Sigmoid colon (tissue), 7 donors: ENCODE results near the gene DNAJC12. TPM values are rescaled to one million over a fixed set of nuclear protein-coding genes. Genes with fewer than 3 reads are reported as not detected.

Source experiments
- DNase-seq: peaks from one replicate; pipeline ENCODE4 v3.0.0-alpha.2; 2019
- H3K27ac ChIP-seq, 4 donors: fragments of 200-600 bp; sonication (generic); one replicate each; pipeline ENCODE4 v1.5.1; 2016 to 2019; ENCODE audit warnings: mild to moderate bottlenecking in 1 of 4
- H3K27me3 ChIP-seq, 3 donors: fragments of 200-600 bp; sonication (generic); one replicate each; pipeline ENCODE4 v1.5.1; 2019; ENCODE audit warnings: mild to moderate bottlenecking in 1 of 3
- H3K36me3 ChIP-seq, 4 donors: fragments of 200-600 bp; sonication (generic); one replicate each; pipeline ENCODE4 v1.5.1; 2016 to 2019
- H3K4me1 ChIP-seq, 4 donors: fragments of 200-600 bp; sonication (generic); one replicate each; pipeline ENCODE4 v1.5.1; 2017 to 2019
- H3K4me3 ChIP-seq, 4 donors: fragments of 200-600 bp; sonication (generic); one replicate each; pipeline ENCODE4 v1.5.1; 2017 to 2019; ENCODE audit warnings: mild to moderate bottlenecking in 2 of 4, moderate library complexity in 1 of 4
- H3K9me3 ChIP-seq, 4 donors: fragments of 200-600 bp in 3 of 4; sonication (generic) in 3 of 4; one replicate each; pipeline versions ENCODE4 v1.5.1 to v1.6.1; 2013 to 2019
- EP300 ChIP-seq, 4 donors: sonication (generic); formaldehyde crosslinking; IDR thresholded peaks; one replicate each; pipeline ENCODE4 v1.6.1; 2017; ENCODE audit warnings: antibody characterized with exemption in 4 of 4
- POLR2A ChIP-seq, 2 donors: fragments of 450-650 bp; IDR thresholded peaks; one replicate each; pipeline ENCODE4 v1.6.1; 2016; ENCODE audit warnings: antibody characterized with exemption in 2 of 2, mild to moderate bottlenecking in 2 of 2, moderate library complexity in 2 of 2
- POLR2AphosphoS5 ChIP-seq, 4 donors: sonication (generic); formaldehyde crosslinking; IDR thresholded peaks; one replicate each; pipeline ENCODE4 v1.6.1; 2017; ENCODE audit warnings: antibody characterized with exemption in 4 of 4
- WGBS, 2 donors: extraction: QIAGEN DNeasy Blood & Tissue Kit; methylation state at CpG; one replicate each; pipeline ENCODE4 v1.1.7; 2013; 5-methylcytosine and 5-hydroxymethylcytosine counted together
- intact Hi-C: fragments of 100-400 bp; cut with DNase I; formaldehyde crosslinking; loops from one replicate; pipeline ENCODE4 v1.15.1; 2023
- polyA plus RNA-seq, 3 donors: library from polyadenylated mRNA; stranded (reverse); fragments of 200-250 nt; gene quantifications; one replicate each; pipeline ENCODE4 v1.2.3, GENCODE V29; 2013
- total RNA-seq, 4 donors: library from RNA; depleted of rRNA; stranded (reverse); fragments of >200 nt; gene quantifications; one replicate each; pipeline ENCODE4 v1.1.0, GENCODE V29; 2016
- TF ChIP-seq, protein P1 (sequence below), 4 experiments: fragments of 450-650 bp in 3 of 4; fragments of 200-600 bp in 1 of 4; IDR thresholded peaks; one replicate each; pipeline ENCODE4 v1.5.1; 2016 to 2019; ENCODE audit warnings: antibody characterized with exemption in 4 of 4, mild to moderate bottlenecking in 3 of 4, moderate library complexity in 2 of 4
- donor health status: healthy with polysubstance abuse.
- donor health status: Bipolar disorder and iron deficiency.
- donor health status: healthy.

Gene DNAJC12
- total and polyA plus RNA-seq, 7 donors, result 7.2 to 51.1 (median 12.1) TPM

DNA sequence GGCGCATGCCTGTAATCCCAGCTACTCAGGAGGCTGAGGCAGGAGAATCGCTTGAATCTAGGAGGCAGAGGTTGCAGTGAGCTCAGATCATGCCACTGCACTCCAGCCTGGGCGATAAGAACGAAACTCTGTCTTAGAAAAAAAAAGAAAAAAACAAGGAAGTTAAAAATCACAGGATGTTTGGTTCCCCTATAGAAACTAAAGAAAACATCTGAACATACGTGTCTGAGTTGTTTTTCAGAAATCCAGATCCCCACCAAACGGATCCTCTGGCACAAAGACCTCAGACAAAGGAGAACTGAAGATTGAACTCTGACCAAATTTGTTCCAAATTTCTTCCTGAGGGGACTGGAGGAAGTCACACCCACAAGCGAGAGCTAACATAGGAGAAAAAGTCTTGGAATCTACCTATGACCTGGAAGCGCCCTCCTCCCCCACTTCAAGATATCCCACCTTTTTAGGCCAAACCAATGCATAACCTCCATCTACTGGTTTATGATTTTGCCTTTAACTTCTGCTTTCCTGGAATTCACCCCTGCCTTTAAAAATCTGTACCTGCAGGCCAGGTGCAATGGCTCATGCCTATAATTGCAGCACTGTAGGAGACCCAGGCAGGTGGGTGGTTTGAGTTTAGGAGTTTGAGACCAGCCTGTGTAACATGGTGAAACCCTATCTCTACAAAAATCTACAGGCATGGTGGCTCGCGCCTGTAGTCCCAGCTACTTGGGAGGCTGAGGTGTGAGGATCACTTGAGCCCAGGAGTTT is 26.8 kb upstream of the DNAJC12 start:
- intact Hi-C loops, result no loop called here
- WGBS, 2 donors, result 81 to 87% methylated on average over 10 of the region's 10 CpGs
- no peaks in the 10 kb centered on the region for H3K36me3 ChIP-seq
- H3K4me1 ChIP-seq, result no peaks in the 10 kb centered on the region
- no peak overlapping the region for H3K27ac ChIP-seq
- no peaks in the 10 kb centered on the region for H3K27me3 ChIP-seq
- H3K4me3 ChIP-seq, result no peak overlapping the region
- no peak for DNase-seq
- no peaks in the 10 kb centered on the region for H3K9me3 ChIP-seq
- TF ChIP-seq, protein P1, sequence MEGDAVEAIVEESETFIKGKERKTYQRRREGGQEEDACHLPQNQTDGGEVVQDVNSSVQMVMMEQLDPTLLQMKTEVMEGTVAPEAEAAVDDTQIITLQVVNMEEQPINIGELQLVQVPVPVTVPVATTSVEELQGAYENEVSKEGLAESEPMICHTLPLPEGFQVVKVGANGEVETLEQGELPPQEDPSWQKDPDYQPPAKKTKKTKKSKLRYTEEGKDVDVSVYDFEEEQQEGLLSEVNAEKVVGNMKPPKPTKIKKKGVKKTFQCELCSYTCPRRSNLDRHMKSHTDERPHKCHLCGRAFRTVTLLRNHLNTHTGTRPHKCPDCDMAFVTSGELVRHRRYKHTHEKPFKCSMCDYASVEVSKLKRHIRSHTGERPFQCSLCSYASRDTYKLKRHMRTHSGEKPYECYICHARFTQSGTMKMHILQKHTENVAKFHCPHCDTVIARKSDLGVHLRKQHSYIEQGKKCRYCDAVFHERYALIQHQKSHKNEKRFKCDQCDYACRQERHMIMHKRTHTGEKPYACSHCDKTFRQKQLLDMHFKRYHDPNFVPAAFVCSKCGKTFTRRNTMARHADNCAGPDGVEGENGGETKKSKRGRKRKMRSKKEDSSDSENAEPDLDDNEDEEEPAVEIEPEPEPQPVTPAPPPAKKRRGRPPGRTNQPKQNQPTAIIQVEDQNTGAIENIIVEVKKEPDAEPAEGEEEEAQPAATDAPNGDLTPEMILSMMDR (IDR thresholded peaks at IDR 0.05), result no peak
- TF ChIP-seq POLR2AphosphoS5 (IDR thresholded peaks at IDR 0.05) (no peak), EP300 (IDR thresholded peaks at IDR 0.05) (no peak), POLR2A (IDR thresholded peaks at IDR 0.05) (no peak)

DNA sequence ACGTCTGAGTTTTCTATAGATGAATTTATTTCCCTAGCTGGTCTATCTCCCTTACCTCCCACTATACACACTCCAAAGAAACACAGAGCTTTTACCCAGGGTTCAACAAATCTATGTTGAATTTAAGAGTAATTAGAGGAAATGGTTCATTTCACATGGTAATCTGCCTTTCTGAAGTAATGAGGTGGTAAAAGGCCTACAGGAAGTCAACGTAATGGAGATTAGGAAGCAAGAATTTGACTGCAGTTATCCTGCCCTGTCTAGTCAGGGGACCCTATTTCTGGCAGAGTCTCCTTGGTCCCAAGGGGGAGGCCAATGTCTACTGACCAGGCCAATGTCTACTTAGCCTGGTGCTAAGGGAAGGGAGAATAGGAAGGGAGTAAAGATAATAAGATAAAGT is 25.1 kb upstream of the DNAJC12 start:
- TF ChIP-seq POLR2A (IDR thresholded peaks at IDR 0.05) (no peak), POLR2AphosphoS5 (IDR thresholded peaks at IDR 0.05) (no peak), EP300 (IDR thresholded peaks at IDR 0.05) (no peak)
- TF ChIP-seq, protein P1 (IDR thresholded peaks at IDR 0.05), result no peak
- no peaks in the 10 kb centered on the region for H3K27me3 ChIP-seq
- no peaks in the 10 kb centered on the region for H3K9me3 ChIP-seq
- no peaks in the 10 kb centered on the region for H3K4me1 ChIP-seq
- WGBS, 2 donors, result 77 to 89% methylated on average over 2 of the region's 2 CpGs
- no peak overlapping the region for H3K27ac ChIP-seq
- intact Hi-C loops, result no loop called here
- no peaks in the 10 kb centered on the region for H3K36me3 ChIP-seq
- DNase-seq, result no peak
- H3K4me3 ChIP-seq, result no peak overlapping the region

DNA sequence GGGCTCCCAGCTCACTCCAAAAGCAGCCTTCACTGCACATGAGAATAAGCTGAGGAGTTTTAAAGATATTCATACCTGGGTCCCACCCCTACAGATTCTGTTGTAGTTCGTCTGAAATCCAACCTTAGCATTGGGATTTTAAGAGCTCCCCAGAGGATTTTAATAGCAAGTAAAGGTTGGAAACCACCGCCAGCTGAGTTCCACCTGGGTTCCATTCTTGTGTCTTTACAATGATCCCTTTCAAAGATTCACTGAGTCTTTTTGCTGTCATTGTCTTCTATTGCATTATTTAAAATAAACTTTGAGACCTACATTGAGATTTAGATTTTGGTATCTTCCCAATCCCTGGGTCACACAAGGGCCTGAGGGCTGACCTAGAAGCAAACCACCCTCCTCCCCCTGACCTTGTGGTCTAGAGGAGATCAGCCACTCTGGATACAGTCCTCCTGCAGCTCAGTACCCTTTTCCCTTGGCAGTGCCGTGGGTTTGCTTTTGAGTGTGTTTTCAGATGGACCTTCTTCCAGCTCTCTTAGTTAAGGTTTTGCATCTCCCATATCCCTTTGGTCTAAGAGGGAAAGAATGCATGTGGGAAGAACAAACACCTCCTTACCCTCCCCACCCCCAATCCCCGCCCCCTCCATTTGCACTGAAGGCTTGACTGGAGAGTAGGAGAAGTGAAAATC is 23.9 kb upstream of the DNAJC12 start:
- TF ChIP-seq EP300 (IDR thresholded peaks at IDR 0.05) (no peak), POLR2A (IDR thresholded peaks at IDR 0.05) (no peak), POLR2AphosphoS5 (IDR thresholded peaks at IDR 0.05) (no peak)
- TF ChIP-seq, protein P1 (IDR thresholded peaks at IDR 0.05), result no peak
- Histone ChIP-seq H3K36me3 (no peaks in the 10 kb centered on the region), H3K9me3 (no peaks in the 10 kb centered on the region), H3K27me3 (no peaks in the 10 kb centered on the region), H3K4me1 (no peaks in the 10 kb centered on the region), H3K27ac (no peak overlapping the region), H3K4me3 (no peak overlapping the region)
- WGBS, 2 donors, result 72 to 83% methylated on average over 4 of the region's 4 CpGs
- intact Hi-C loops, result no loop called here
- no peak for DNase-seq

DNA sequence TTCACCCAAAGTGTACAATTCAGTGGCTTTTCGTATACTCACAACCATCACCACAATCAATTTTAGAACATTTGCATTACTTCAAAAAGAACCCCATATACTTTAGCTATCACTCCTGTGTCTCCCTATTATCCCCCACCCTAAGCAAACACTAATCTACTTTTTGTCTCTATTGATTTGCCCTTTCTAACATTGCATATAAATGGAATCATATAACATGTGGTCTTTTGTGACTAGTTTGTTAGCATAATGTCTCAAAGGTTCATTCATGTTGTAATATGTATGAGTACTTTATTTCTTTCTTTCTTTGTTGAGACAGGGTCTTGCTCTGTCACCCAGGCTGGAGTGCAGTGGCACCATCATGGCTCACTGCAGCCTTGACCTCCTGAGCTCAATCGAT is 21.0 kb upstream of the DNAJC12 start:
- intact Hi-C loops, result loop anchor here (10.0 kb wide), 1 partner anchor 446 kb away; no protein-coding TSS in a partner anchor
- no peaks in the 10 kb centered on the region for H3K27me3 ChIP-seq
- 86 to 92% methylated on average over 2 of the region's 2 CpGs for WGBS, 2 donors
- DNase-seq, result no peak
- no peak overlapping the region for H3K4me3 ChIP-seq
- TF ChIP-seq EP300 (IDR thresholded peaks at IDR 0.05), result no peak
- H3K27ac ChIP-seq, result no peak overlapping the region
- H3K9me3 ChIP-seq, result no peaks in the 10 kb centered on the region
- no peaks in the 10 kb centered on the region for H3K36me3 ChIP-seq
- H3K4me1 ChIP-seq, result no peaks in the 10 kb centered on the region

DNA sequence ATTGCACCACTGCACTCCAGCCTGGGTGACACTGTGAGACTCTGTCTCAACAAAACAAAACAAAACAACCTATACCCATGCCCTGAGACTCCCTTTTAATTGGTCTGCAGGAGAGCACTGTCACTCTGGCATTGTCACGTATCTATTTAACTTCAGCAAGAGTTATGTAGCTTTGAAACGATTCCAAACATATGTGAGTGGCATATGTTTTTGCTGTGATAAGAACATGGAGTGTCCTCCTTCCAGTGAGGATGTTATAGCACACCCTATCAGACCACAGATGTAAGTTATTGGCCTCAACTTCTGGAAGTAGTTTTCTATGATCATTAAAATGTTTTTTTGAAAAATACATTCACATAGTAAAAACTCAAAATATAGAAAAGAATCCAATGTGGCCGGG is 15.5 kb upstream of the DNAJC12 start:
- Histone ChIP-seq H3K9me3 (no peaks in the 10 kb centered on the region), H3K27ac (no peak overlapping the region), H3K36me3 (no peaks in the 10 kb centered on the region), H3K4me3 (no peak overlapping the region), H3K4me1 (peaks cover 0 to 8% (median 7%) of the 10 kb centered on the region in 4 donors), H3K27me3 (no peaks in the 10 kb centered on the region)
- no peak for DNase-seq
- WGBS, 2 donors, result 82 to 86% methylated on average over 3 of the region's 3 CpGs
- intact Hi-C loops, result loop anchor here (5.0 to 10.0 kb wide), 2 partner anchors 224 to 451 kb away; partner anchors contain the start of gene HERC4
- TF ChIP-seq POLR2AphosphoS5 (IDR thresholded peaks at IDR 0.05) (no peak), EP300 (IDR thresholded peaks at IDR 0.05) (no peak), POLR2A (IDR thresholded peaks at IDR 0.05) (no peak)
- TF ChIP-seq, protein P1 (IDR thresholded peaks at IDR 0.05), result no peak
